HG03025 (cell line): ENCODE data around the gene SHC1.

ENCODE experiments used
- ATAC-seq: cut with Tn5 transposase; IDR thresholded peaks from one replicate; pipeline ENCODE4 v1.9.1; 2021; ENCODE audit warnings: mild to moderate bottlenecking, moderate library complexity; ENCODE audit not compliant: unreplicated experiment, low FRiP score

Gene SHC1

GRCh38 chr1:154943649-154944400 lies 26.7 kb downstream of the SHC1 start:
- ATAC-seq = no peak

DNA sequence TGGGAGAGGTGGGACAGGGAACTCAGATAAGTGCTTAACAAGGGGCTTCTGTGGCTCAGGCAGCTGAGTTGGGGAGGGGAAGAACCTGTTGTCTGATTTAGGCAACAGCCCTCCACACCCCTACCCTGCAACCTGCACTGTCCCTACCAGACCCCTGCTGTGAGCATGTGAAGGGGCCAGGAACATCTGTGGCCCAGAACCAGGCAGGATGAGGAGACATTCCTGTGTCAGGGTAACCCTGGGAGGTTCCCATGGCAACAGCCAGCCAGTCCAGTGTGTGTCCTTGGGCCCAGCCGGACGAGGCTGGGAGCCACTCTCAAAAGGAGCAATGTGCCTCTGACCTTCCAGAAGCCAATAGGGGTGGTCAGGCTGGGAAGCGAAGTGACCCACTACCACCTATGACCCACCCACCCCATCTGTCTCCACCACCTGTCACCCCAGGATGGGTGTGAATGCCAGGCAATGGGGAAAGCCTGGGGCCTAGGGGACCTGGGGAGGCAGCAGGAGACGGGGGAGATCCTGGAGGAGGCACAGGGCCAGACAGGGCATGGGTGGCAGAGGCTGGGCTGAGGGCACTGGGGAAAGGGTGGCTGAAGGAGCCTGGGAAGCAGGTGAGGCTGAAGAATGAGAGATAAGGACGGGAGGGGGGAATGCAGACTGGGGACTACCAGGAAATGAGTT lies 29.1 kb downstream of the SHC1 start:
- ATAC-seq = no peak

DNA sequence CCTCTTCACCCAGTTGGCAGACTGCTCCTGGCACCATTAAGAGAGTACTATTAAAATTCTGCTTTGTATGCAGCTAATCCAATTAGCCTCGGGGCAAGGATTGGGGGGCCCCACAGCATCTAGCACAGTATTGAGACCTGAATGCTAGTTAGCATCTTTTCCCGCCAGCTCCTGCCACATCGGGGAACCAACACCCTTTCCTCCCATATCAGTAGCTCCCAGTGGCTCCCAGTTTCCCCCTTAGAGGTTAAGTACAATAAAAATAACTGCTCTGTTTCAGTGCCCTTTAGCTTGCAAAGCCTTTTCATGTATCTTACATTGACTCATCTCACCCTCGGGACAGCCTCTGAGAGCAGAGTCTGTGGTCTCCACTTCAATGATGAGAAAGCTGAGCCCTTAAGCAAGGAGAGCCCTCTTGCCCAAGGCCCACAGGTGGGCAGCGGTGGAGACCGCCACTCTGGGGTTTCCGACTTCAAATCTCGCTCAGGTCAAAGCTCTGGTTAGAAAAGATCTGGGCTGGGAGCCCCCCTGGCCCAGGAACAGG lies 29.8 kb downstream of the SHC1 start:
- ATAC-seq = no peak

- no peak for ATAC-seq
Measured at GRCh38 chr1:154940213-154940560, 30.4 kb downstream of the SHC1 start.

GRCh38 chr1:154938604-154939399 lies 31.7 kb downstream of the SHC1 start:
- no peak for ATAC-seq

DNA sequence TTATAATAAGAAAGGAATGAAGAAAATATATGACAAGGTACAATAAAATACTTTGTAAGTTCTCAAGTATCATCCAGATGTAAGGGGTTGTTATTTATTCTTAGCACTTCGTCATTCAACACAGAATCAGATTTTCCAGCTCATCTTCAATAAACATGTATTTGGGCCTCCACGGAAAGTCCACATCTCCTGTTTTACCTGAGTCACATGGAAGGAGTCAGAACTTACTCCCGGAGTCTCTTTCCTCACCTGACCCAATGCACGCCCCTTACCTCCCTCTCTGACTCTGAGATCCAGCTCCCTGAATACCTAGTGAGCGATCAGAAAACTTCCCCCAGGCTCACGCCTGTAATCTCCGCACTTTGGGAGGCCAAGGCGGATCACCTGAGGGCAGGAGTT lies 32.6 kb downstream of the SHC1 start:
- no peak for ATAC-seq

GRCh38 chr1:154937085-154937987 lies 33.2 kb downstream of the SHC1 start:
- ATAC-seq = peak; percentile 50

DNA sequence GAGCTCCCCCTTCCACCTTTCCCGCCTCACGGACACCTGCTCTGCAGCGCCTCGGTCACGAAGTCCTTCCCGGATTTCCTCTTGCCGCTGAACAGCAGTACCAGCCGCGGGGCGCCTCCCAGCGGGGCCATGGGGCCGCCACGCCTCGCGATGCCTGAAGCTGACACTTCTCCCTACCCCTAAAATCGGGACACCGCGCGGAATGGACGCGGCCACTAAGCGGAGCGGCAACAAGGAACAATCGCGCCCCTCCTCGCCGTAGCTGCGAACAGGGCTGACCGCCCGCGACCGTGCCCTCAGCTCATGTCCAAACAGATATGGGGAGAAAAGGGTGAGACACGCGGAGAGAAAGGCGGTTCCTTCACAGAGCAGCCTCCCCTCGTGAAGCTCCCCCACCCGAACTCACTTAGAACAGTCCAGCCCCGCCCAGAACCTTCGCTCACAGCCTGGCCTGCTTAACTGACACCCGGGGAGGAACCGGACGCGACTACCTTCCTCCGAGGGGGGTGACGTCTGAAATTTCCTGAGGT lies 33.9 kb downstream of the SHC1 start, which contains the start of gene PMVK:
Gene PMVK, minus strand, starts transcription at position 165 of the 530 bp plus-strand sequence. Its CDS starts 34 bp downstream, at position 131.
- peak; percentile 74 for ATAC-seq

DNA sequence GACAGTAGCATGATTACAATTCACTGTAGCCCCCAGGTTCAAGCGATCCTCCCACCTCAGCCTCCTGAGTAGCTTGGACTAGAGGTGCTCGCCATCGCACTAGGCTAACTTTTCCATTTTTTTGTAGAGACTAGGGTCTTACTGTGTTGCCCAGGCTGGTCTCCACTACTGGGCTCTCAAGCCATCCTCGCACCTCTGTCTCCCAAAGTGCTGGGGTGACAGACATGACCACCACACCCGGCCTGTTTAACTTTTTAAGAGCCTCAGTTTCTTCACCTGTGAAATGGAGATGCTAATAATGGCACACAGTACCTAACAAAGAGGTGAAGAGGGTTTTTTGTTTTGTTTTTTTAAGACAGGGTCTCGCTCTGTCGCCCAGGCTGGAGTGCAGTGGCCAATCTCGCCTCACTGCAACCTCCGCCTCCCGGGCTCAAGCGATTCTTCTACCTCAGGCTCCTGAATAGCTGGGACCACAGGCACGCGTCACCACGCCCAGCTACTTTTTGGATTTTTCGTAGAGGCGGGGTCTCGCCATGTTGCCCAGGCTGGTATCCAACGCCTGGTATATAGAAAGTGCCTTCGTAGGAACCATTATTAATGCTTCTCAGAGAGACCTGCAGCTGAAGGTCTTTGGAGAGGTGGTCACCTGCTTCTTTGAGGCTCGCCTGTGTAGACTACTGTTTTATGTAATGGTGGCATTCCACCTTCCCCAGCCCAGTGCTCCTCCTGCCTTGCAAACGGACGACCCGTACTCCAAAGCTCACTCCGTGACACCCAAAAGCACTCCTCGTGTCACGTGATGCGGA lies 34.6 kb downstream of the SHC1 start:
- no peak for ATAC-seq

DNA sequence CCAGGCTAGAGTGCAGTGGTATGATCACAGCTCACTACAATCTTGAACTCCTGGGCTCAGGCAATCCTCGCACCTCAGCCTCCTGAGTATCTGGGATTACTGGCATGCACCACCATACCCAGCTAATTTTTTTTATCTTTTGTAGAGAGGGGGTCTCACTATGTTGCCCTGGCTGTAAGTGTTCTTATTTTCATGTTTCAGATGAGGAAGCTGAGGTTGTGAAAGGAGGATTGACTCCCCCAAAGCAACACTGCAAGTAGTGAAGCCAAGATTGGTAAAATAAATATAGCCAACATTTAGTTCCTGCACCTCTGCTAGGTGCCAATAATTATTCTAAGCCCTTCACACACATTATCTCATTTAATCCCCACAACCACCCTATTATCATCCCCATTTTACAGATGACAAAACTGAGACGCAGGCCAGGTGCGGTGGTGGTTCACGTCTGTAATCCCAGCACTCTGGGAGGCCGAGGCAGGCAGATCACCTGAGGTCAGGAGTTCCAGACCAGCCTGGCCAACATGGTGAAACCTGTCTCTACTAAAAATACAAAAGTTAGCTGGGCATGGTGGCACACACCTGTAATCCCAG lies 36.1 kb downstream of the SHC1 start:
- no peak for ATAC-seq

DNA sequence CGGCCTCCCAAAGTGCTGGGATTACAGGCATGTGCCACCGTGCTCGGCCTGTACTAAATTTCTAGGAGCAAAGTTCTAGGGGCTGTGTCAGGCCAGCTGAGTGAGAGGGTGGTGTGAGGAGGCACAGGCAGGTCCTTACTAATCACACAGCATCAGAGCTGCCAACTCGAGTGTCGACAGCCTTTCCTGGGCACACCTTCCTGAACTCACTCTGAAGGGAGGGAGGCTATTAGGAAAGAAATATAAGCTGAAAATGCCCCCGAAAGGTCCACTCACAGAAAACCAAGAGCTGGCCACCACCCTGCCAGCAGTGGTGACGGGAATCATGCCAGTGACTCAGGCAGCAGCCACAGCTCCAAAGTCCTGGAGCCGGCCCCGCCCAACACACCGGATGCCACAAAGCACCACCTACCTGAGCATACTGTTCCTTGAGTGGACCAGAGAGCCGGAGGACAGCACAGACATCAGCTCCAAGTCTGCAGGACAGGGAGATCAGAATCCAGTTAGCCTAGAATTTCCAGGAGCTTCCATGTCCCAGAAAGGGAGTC lies 38.5 kb downstream of the SHC1 start:
- no peak for ATAC-seq

- ATAC-seq = no peak
Measured at GRCh38 chr1:154926201-154926600, 44.3 kb downstream of the SHC1 start.

GRCh38 chr1:154925335-154926170 lies 45.0 kb downstream of the SHC1 start:
- no peak for ATAC-seq

- ATAC-seq = no peak
Measured at GRCh38 chr1:154923695-154924094, 46.9 kb downstream of the SHC1 start.

DNA sequence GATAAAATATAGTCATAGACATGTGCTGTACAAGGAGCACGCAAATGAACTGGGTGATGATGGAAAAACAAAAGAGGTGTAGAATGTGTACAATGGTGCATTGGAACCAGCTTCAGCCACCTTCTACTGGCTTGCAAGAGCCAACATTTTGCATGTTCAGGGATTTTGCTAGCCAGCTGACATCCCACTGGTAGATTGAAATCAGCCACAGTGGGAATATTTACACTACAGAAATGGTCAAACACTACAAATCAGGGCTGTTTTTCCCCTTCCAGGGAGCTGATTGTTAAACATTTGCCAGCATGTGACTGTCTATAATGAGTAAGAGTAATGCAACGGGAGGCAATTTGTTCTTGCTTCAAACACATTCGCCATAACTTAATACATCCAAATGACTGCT lies 57.3 kb downstream of the SHC1 start:
- no peak for ATAC-seq

DNA sequence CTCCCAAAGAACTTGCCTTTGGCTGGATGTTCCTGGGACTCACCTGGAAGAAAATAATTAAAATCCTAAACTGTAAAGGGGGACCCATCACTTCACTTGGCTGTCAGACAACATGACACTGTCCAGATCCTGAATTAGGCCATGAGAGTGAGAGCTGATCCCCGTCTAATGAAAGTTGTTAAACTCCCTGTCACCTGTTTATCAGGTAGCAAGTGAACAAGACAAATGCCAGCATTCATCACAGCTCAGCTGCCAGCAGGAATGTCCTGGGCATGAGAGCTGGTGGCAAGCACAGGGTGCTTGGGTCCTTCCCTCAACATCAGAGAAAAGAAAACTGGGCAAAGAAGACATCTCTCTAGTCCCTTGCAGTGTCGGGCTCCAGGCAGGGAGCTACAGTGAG lies 57.8 kb downstream of the SHC1 start:
- ATAC-seq = no peak
